ENCODE measurements around the gene GADD45A.
A peak's percentile ranks its signal among the peaks of the same experiment; 100 is the strongest.

Gene GADD45A

DNA sequence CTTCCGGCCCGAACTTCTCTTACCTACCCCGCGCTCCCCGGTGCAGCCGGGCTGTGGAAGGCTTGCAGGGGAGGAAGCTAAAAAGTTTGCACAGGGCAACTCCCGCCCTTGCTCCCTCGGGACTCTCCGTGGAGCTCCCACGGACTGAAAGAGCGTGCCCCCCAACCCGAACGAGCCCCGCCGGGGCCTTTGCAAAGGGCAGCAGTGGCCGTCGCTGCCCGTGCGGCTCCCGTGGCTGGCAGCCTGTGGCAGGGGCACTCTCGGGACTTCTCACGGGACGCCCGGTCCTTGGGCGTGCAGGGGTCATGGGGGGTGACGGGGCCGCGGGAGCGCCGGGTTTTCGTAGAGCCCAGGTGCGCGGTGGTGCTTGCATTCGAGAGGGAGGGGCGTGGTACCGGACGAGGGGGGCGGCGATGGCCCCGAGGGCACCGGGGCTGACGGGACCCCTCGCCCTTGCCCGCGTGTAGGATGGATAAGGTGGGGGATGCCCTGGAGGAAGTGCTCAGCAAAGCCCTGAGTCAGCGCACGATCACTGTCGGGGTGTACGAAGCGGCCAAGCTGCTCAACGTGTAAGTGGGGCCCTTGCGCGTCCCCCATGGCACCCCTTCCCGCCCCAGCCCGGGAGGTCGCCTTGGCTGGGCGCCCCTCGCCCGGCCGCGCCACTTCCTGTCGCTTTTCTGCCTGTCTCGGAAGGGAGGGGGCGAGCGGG lies 711 bp downstream of the GADD45A start:
- TF ChIP-seq, protein P1, sequence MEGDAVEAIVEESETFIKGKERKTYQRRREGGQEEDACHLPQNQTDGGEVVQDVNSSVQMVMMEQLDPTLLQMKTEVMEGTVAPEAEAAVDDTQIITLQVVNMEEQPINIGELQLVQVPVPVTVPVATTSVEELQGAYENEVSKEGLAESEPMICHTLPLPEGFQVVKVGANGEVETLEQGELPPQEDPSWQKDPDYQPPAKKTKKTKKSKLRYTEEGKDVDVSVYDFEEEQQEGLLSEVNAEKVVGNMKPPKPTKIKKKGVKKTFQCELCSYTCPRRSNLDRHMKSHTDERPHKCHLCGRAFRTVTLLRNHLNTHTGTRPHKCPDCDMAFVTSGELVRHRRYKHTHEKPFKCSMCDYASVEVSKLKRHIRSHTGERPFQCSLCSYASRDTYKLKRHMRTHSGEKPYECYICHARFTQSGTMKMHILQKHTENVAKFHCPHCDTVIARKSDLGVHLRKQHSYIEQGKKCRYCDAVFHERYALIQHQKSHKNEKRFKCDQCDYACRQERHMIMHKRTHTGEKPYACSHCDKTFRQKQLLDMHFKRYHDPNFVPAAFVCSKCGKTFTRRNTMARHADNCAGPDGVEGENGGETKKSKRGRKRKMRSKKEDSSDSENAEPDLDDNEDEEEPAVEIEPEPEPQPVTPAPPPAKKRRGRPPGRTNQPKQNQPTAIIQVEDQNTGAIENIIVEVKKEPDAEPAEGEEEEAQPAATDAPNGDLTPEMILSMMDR (conservative IDR thresholded peaks at IDR 0.05) = no peak
- H3K27ac ChIP-seq = peak overlapping the region; percentile 95

DNA sequence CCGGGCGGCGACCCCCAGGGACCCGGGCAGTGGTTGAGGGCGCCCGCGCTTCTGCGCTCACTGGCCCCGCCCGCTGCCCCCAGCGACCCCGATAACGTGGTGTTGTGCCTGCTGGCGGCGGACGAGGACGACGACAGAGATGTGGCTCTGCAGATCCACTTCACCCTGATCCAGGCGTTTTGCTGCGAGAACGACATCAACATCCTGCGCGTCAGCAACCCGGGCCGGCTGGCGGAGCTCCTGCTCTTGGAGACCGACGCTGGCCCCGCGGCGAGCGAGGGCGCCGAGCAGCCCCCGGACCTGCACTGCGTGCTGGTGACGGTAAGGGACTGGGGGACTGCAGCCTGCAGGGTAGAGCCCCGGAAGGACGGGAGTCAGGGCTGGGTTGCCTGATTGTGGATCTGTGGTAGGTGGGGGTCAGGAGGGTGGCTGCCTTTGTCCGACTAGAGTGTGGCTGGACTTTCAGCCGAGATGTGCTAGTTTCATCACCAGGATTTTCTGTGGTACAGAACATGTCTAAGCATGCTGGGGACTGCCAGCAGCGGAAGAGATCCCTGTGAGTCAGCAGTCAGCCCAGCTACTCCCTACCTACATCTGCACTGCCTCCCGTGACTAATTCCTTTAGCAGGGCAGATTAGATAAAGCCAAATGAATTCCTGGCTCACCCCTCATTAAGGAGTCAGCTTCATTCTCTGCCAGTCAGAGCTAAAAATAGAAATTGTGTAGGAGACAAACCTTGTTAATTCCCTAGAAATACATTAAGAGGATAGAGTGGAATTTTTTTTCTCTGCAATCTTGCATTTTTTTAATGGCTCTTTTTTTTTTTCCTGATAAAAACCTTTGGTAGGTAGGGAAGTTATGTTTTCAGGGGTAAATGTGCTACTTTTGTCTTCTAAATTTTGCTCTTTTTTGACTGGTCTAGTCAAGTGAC lies 1.5 kb downstream of the GADD45A start:
- TF ChIP-seq, protein P1 (conservative IDR thresholded peaks at IDR 0.05) = no peak; the same call in 1 of the 2 replicates
- peak overlapping the region; percentile 95 for H3K27ac ChIP-seq

DNA sequence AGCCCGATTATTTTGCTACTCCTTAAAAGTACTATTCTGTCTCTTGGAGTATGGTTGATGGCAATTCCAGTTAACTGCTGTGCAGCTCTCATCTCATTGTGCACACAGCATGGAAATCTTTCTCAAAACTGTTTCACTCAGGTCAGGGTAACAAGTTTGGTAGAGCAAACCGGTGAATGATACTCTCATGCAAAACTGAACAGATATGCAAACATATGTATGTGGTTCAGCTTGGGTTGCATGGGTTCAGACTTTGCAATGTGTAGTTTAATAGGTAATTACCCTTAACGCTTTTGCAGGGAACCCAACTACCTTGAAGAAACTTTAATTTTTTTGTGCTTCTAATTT lies 2.2 kb downstream of the GADD45A start:
- TF ChIP-seq, protein P1 (conservative IDR thresholded peaks at IDR 0.05) = no peak
- peak overlapping the region; percentile 95 for H3K27ac ChIP-seq

DNA sequence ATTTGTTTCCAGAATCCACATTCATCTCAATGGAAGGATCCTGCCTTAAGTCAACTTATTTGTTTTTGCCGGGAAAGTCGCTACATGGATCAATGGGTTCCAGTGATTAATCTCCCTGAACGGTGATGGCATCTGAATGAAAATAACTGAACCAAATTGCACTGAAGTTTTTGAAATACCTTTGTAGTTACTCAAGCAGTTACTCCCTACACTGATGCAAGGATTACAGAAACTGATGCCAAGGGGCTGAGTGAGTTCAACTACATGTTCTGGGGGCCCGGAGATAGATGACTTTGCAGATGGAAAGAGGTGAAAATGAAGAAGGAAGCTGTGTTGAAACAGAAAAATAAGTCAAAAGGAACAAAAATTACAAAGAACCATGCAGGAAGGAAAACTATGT lies 2.6 kb downstream of the GADD45A start:
- H3K27ac ChIP-seq = no peak overlapping the region; the same call in 1 of the 2 replicates
- TF ChIP-seq, protein P1 (conservative IDR thresholded peaks at IDR 0.05) = no peak

DNA sequence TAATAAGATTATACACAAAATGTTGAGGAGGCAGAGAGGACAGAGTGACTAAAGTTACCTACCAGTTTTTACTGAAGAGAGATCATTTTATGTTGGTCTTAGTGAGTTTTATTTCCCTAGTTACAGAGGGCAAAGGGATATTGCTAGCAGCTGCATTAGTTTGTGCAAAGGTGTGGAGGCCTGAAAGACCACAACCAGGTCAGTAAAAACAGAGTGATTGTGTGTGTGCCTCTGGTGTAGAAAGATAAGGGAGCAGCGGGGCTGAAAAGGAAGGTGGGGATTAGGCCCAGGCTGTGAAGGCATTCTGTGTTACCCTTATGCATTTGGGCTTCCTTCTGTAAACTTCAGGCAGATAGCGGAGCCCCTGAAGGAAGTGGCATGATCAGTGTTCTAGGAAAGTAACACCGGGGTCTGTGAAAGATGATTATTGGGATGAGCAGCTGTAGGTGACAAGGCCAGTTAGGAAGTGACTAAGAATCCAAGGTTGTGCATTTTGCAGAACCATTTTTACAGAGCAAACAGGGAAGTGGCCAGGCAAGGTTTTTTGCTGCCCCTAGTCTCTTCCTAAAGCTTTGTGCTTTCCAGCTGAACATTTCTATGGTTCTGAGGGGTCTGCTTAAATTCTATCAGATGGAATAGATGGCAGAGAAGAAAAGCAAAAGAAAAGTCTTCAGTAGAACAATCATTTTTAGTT lies 3.7 kb downstream of the GADD45A start:
- no peak overlapping the region for H3K27ac ChIP-seq
- TF ChIP-seq, protein P1 (conservative IDR thresholded peaks at IDR 0.05) = no peak

DNA sequence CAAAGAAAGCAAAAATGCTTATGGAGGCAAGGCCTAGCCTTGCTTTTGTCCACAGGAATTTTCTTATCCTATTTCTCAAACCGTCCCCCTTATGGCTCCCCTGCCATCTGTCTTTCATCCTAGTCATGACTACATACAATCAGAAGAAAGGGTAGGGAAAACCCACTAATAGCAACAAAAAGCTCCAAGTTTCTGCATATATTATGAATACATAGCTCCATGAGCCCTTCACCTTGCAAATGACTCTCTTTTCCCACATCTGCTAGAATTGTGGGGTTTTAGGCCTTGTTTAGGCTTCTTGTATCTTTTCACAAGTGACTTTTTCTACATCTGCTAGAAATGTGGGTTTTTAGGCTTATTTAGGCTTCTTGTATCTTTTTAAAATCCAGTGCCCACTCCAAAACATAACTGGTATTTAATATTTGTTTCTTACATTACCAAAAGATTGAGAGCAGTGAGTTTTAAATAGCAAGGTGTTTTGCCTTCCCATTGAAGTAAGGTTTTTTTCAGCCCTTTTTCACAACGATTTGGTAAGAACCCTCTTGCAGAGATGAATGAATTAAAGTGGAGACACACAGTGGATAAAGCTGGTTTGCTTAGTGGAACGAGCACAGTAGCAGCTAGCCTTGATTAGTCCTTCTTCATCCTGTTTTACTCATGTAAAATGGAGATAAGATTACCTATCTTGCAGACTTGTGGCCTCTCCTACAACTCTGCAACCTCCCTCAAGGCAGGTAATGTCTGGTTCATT lies 4.4 kb downstream of the GADD45A start:
- TF ChIP-seq, protein P1 (conservative IDR thresholded peaks at IDR 0.05) = no peak
- no peak overlapping the region for H3K27ac ChIP-seq

Data from VCaP (cell line).